GM12801 (cell line): ENCODE measurements around the gene NPAS3.

Source experiments
- CTCF ChIP-seq: IDR thresholded peaks from one replicate; pipeline ENCODE4 v1.5.1; 2011; ENCODE audit warnings: control low read depth; ENCODE audit not compliant: insufficient read length; ENCODE audit errors: extremely low read depth

Gene NPAS3

GRCh38 chr14:33598582-33598981 lies 659.9 kb downstream of the NPAS3 start:
- TF ChIP-seq CTCF, result no peak

GRCh38 chr14:33602396-33602795 lies 663.7 kb downstream of the NPAS3 start:
- no peak for TF ChIP-seq CTCF

- no peak for TF ChIP-seq CTCF
Measured at GRCh38 chr14:33606591-33606990, 667.9 kb downstream of the NPAS3 start.

- no peak for TF ChIP-seq CTCF
Measured at GRCh38 chr14:33609582-33609981, 670.9 kb downstream of the NPAS3 start.

- TF ChIP-seq CTCF, result no peak
Measured at GRCh38 chr14:33610121-33610520, 671.4 kb downstream of the NPAS3 start.

- no peak for TF ChIP-seq CTCF
Measured at GRCh38 chr14:33611405-33612196, 672.9 kb downstream of the NPAS3 start.

- no peak for TF ChIP-seq CTCF
Measured at GRCh38 chr14:33612197-33612505, 673.5 kb downstream of the NPAS3 start.
